Fibroblast of skin of left biceps (primary cell): Measurements from ENCODE around the gene TRIM31.
"Not testable (repeated sequence)": the region's sequence is repeated elsewhere in the genome, so short reads cannot be mapped to it uniquely, and the experiment has no call there.

ENCODE experiments used
- DNase-seq, 2 experiments: peaks; one replicate each; pipeline ENCODE4 v3.0.0-alpha.2; 2013; ENCODE audit warnings: low read depth in 2 of 2

TRIM31 gene

GRCh38 chr6:30149234-30149633, 36.3 kb upstream of the TRIM31 start:
- DNase-seq, result no peak

DNA sequence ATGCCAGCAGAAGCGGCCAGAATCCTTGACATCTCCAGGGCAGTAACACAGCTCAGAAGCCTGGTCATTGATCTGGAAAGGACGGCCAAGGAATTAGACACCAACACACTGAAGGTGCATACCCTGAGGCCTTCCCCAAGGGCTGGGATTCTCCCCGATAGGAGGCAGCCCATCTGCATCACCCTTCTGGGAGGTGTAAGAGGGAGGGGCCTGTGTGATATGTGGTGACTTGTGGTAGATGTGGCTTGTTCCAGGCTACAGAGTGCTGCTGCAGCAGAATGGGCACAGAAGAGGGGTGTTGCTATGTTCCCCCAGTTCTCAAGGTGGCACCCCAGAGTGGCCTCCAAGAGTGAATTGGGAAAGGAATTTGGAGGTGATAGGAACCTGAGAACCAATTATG, 34.2 kb upstream of the TRIM31 start:
- no peak for DNase-seq

- DNase-seq, result no peak
Measured at GRCh38 chr6:30145818-30146217, 32.9 kb upstream of the TRIM31 start.

DNA sequence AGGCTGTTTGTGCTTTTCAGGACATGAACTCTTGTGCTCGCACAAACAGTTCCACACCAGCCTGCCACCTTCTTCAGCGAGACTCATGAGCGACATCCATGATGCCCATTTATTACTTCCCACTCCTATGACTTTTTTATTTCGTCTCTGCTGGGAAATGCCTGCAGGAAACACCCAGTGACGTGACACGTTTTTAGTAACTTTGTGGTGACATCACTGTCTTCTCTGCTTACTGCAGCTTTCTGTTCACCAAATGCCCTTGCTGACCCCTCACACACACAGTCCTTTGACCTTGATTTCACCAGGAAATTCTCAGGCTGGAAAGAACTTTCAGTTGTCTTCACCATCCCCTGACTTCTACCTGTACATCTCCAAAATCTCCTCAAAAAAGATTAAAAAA, 31.9 kb upstream of the TRIM31 start:
- DNase-seq, result no peak

GRCh38 chr6:30143780-30144179, 30.9 kb upstream of the TRIM31 start:
- no peak for DNase-seq

DNA sequence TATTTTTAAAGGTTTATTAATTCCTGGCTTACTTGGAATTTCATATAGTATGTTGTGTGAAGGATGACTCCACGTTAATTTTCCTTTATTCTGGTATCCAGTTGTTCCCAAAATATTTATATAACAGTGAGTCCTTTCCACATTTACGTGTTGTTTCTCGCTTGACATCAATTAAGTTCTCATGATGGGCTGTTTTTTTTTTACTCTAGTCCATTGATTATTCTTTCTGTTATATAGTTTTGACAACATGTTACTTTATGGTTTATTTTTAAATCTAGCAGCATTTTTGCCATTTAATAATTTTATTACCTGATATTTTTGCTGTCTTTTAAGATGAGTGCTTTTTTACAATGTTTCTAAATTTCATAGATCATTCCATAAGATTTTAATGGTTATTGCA, 29.8 kb upstream of the TRIM31 start:
- DNase-seq, result no peak

GRCh38 chr6:30140240-30140639, 27.4 kb upstream of the TRIM31 start:
- not testable (repeated sequence) for DNase-seq

- DNase-seq, result no peak
Measured at GRCh38 chr6:30136570-30137286, 23.8 kb upstream of the TRIM31 start.

- DNase-seq, result no peak
Measured at GRCh38 chr6:30135757-30136156, 22.9 kb upstream of the TRIM31 start, which contains the start of gene TRIM40. TSS of gene TRIM40 (plus strand) at chr6:30136140. CDS start at chr6:30137037, 897 bp downstream.

DNA sequence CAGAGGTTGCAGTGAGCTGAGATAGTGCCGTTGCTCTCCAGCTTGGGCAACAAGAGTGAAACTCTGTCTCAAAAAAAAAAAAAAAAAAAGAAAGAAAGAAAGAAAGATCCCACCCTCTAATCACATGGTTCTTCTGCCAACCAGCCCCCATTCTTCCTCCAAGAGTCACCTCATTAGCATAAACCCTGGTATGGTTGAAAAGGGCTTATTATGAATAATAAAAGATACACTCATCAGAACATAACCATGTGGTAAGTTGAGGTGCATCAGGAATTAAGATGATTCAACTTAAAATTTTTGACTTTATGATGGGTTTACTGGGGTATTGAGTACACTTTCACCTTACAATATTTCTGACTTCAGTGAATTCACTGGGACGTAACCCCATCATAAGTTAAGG, 22.3 kb upstream of the TRIM31 start:
- no peak for DNase-seq

GRCh38 chr6:30131947-30132497, 19.1 kb upstream of the TRIM31 start:
- DNase-seq, result no peak

- DNase-seq, result peak; percentile 56 to 66
Measured at GRCh38 chr6:30130887-30131862, 18.3 kb upstream of the TRIM31 start.

- no peak for DNase-seq
Measured at GRCh38 chr6:30130179-30130679, 17.3 kb upstream of the TRIM31 start.

DNA sequence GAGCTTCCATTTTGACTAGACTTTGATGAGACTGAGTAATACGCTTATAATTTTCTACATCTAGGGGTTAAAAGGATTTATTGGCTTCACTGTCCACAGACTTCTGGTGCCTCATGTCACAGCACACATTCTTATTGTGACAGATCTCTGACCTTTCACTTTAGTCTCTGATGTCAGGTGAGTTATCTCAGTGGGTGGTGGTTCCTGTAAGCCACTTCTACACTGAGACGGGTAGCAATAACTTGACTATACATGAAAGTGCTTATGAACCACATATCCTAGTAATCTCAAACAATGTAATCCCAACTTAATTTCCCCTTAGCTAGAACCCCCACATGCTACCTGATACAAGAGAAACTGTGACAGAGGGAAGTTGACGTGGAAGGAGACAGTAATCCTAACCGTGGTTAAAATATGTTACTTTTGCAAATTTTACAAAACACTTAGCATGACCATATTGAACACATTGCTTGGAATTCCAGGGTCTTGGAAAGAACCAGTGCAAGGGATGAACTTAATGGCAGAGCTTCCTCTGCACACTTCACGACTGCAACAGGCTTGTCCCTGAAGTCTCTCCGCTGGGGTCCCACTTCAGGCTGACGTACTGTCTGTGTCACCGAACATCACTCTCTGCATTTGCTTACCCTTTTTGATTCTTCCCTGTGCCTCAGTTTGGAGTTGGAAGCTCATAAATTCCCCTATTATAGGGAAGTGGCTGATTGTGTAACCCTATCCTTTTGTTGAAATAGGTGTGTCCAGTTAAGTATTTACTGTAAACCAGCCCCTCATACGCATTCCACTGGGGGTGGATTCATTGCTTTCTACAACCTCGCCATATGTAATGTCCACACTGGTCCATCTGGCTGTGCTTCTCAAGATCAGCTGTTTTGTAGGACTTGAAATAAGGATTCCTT, 16.6 kb upstream of the TRIM31 start:
- no peak for DNase-seq

DNA sequence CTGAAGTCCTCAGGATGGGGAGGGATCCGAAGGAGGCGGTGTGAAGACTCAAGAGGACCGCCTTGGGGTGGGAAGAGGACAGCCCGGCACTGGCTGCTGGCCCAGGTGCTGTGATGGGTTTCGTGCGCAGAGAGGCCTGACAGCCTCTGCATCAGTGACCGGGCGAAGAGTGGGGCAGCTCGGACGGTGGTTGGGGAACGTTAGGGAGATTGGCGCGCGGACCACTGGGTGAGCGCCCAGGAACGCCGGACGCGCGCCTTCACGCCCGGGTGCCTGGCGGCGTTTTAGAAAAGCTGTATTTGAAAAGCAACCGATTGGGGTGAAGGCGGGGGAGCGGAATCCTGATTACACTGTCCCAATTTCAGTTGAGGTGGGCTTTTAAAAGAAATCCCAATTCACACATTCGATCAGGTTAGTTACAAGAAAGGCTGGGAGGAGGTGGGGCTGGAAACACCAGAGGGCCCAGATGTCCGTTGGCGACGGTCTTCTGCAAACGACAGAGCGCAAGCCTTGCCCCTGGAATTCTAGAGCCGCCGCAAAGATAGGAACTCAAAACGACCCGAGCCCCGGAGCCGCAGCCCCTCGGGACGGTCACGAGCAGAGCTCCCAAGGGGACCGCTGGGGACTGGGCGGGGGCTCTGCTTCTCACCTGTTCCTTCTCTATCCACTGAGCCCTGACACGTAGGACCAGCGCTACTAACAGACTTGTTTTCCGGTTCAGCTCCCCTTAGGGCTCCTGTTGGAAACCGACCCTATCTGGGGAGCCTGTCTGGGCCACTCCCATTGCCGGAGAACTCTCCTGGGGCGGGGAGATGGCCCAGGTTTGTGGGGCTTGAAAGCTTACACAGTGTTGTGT, 14.6 kb upstream of the TRIM31 start:
- DNase-seq, result no peak

DNA sequence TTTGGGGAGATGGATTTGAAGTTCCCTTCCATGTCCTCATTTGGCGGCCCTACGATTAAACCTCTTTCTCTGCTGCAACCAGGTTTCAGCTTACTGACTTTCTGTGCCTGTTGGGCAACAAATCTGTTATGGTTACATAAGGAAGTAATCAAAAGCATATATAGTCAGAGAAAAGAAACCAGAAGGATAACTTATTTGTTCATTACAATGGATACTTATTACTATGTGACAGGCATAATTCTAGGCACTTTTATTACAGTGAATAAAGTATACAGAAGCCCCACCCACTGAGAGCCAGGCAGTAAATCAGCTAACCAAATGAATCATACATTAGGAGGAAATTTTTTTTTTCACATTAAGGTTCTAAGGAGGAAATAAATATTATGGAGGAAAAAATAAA, 9.6 kb upstream of the TRIM31 start:
- no peak for DNase-seq

DNA sequence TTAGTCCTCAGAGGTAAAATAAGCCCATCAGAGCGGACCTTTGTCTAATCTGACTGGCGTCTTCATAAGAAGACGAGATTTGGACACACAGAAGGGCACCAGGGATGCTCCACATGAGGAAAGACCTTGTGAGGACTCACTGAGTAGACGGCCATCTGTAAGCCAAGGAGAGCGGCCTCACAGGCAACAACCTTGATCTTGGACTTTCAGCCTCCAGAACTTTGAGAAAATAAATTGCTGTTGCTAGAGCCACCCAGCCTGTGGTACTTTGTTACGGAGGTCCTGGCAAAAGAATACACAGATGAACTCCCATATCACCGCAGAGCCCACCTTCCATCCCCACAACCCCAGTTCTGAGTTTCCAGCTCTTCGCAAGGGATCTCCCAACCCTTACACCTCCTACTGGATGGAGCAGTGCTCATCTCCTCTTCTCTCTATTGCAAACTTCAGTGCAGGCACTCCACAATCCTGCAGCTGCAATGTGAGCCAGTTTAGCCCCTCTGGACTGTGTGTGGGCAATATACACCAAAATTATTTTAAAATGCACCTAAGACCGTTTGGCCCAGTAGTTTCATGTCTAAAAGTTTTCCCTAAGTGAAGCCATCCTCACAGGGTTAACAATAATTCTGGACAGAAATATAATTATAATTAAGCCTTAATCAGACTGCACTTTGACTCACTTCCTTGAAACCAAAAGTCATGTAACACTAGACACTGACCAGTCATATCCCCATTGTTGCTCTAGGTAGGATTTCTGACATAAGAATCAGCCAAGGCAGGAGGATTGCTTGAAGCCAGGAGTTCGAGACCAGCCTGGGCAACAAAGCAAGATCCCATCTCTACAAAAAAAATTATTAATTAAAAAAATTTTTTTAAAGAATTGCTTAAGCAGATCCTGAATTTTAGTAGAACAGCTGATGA, 8.8 kb upstream of the TRIM31 start:
- no peak for DNase-seq

GRCh38 chr6:30118691-30119090, 5.8 kb upstream of the TRIM31 start:
- DNase-seq, result not testable (repeated sequence)

DNA sequence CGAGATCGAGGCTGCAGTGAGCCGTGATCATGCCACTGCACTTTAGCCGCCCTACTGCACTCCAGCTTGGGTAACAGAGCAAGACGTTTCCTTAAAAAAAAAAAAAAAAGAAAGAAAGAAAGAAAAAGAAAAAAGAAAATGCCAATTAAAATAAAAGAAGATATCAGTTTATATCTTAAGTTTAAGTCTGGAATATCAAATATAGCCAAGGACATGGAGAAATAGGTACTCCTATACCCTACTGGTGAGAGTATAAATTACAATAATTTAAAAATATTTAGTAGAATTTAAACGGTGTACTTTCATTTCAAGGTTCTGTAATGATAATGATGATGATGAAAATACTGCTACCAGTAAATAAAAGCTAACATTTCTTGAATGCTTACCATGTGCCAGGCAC, 3.8 kb upstream of the TRIM31 start:
- DNase-seq, result no peak
